ENCODE results near the gene LHX4.

LHX4 gene

DNA sequence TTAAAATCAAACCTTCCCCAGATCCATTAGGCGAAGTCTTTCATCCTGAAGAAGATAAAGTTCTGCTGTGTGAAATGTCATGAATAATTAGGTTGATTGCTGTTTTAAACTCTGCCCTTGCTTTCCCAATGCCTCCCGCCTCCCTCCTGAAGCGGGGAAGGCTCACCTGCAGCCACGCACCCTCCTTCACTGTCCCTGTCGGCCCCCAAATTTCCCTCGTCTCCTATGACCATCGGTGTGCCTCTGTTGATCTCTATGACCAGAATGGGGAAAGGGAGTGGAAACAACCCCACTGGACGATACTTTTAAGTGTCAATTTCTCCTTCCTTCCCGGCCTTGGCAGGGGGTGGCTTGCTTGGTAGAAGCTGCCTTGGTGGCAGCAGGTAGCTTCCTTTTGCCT lies 35.1 kb downstream of the LHX4 start:
- TF ChIP-seq CTCF (IDR thresholded peaks at IDR 0.05; ENCODE audit: low read length) (no peak), EZH2 (IDR thresholded peaks at IDR 0.05; ENCODE audit: borderline replicate concordance, low read length) (no peak)
- H3K4me2 ChIP-seq (ENCODE audit: low read length): no peak overlapping the region

GRCh38 chr1:180265871-180266270 lies 35.8 kb downstream of the LHX4 start:
- Histone ChIP-seq H3K4me3 (ENCODE audit: low read depth, low read length, poor library complexity, severe bottlenecking) (no peak overlapping the region), H3K27me3 (ENCODE audit: insufficient read depth, low read length) (0 out of 2 replicates have a peak, but pooled peaks cover 6% of the 10 kb centered on the region), H3K9me3 (ENCODE audit: low read length) (no peaks in the 10 kb centered on the region), H3K9ac (ENCODE audit: low read length) (no peak overlapping the region), H3F3A (ENCODE audit: insufficient read depth, low read length) (no peaks in the 10 kb centered on the region), H3K27ac (ENCODE audit: low read depth, low read length, poor library complexity, severe bottlenecking) (no peak overlapping the region), H3K79me2 (ENCODE audit: insufficient read depth, low read length) (no peaks in the 10 kb centered on the region), H3K36me3 (ENCODE audit: insufficient read depth, low read length) (no peaks in the 10 kb centered on the region), H3K9me2 (ENCODE audit: low read depth, low read length) (no peaks in the 10 kb centered on the region), H3K4me2 (ENCODE audit: low read length) (no peak overlapping the region), H2AFZ (ENCODE audit: low read length) (no peak overlapping the region), H3K4me1 (ENCODE audit: insufficient read depth, low read length, severe bottlenecking) (no peaks in the 10 kb centered on the region), H4K20me1 (ENCODE audit: insufficient read depth, low read length) (no peaks in the 10 kb centered on the region)
- TF ChIP-seq CTCF (IDR thresholded peaks at IDR 0.05; ENCODE audit: low read length) (no peak), EZH2 (IDR thresholded peaks at IDR 0.05; ENCODE audit: borderline replicate concordance, low read length) (no peak)

More for the DNA sequence above, 35.1 kb downstream of the LHX4 start:
- no peaks in the 10 kb centered on the region for H4K20me1 ChIP-seq (ENCODE audit: insufficient read depth, low read length)
- H3K9ac ChIP-seq (ENCODE audit: low read length): no peak overlapping the region
- no peak overlapping the region for H3K4me3 ChIP-seq (ENCODE audit: low read depth, low read length, poor library complexity, severe bottlenecking)
- H3K9me2 ChIP-seq (ENCODE audit: low read depth, low read length): no peaks in the 10 kb centered on the region
- no peaks in the 10 kb centered on the region for H3F3A ChIP-seq (ENCODE audit: insufficient read depth, low read length)
- no peaks in the 10 kb centered on the region for H3K79me2 ChIP-seq (ENCODE audit: insufficient read depth, low read length)
- no peaks in the 10 kb centered on the region for H3K9me3 ChIP-seq (ENCODE audit: low read length)
- H3K27me3 ChIP-seq (ENCODE audit: insufficient read depth, low read length): 0 out of 2 replicates have a peak, but pooled peaks cover 6% of the 10 kb centered on the region
- H3K27ac ChIP-seq (ENCODE audit: low read depth, low read length, poor library complexity, severe bottlenecking): no peak overlapping the region
- H3K4me1 ChIP-seq (ENCODE audit: insufficient read depth, low read length, severe bottlenecking): no peaks in the 10 kb centered on the region
- H3K36me3 ChIP-seq (ENCODE audit: insufficient read depth, low read length): no peaks in the 10 kb centered on the region
- H2AFZ ChIP-seq (ENCODE audit: low read length): no peak overlapping the region

GRCh38 chr1:180266275-180267210 lies 36.5 kb downstream of the LHX4 start:
- H3K27ac ChIP-seq (ENCODE audit: low read depth, low read length, poor library complexity, severe bottlenecking): no peak overlapping the region
- H3K9me3 ChIP-seq (ENCODE audit: low read length): no peaks in the 10 kb centered on the region
- H3K4me2 ChIP-seq (ENCODE audit: low read length): no peak overlapping the region
- H3K4me1 ChIP-seq (ENCODE audit: insufficient read depth, low read length, severe bottlenecking): no peaks in the 10 kb centered on the region
- TF ChIP-seq EZH2 (IDR thresholded peaks at IDR 0.05; ENCODE audit: borderline replicate concordance, low read length) (no peak), CTCF (IDR thresholded peaks at IDR 0.05; ENCODE audit: low read length) (no peak)
- H2AFZ ChIP-seq (ENCODE audit: low read length): no peak overlapping the region
- no peaks in the 10 kb centered on the region for H3F3A ChIP-seq (ENCODE audit: insufficient read depth, low read length)
- H3K9ac ChIP-seq (ENCODE audit: low read length): no peak overlapping the region
- no peaks in the 10 kb centered on the region for H3K79me2 ChIP-seq (ENCODE audit: insufficient read depth, low read length)
- no peaks in the 10 kb centered on the region for H3K9me2 ChIP-seq (ENCODE audit: low read depth, low read length)
- no peaks in the 10 kb centered on the region for H3K36me3 ChIP-seq (ENCODE audit: insufficient read depth, low read length)
- no peaks in the 10 kb centered on the region for H4K20me1 ChIP-seq (ENCODE audit: insufficient read depth, low read length)
- H3K4me3 ChIP-seq (ENCODE audit: low read depth, low read length, poor library complexity, severe bottlenecking): no peak overlapping the region
- H3K27me3 ChIP-seq (ENCODE audit: insufficient read depth, low read length): 0 out of 2 replicates have a peak, but pooled peaks cover 6% of the 10 kb centered on the region
